ENCODE measurements around the gene PRICKLE4. TPM values are rescaled to one million over a fixed set of nuclear protein-coding genes. Genes with fewer than 3 reads are reported as not detected.

Gene PRICKLE4
- total RNA-seq, 1 donor from 2014 or later, result 15.5 TPM

DNA sequence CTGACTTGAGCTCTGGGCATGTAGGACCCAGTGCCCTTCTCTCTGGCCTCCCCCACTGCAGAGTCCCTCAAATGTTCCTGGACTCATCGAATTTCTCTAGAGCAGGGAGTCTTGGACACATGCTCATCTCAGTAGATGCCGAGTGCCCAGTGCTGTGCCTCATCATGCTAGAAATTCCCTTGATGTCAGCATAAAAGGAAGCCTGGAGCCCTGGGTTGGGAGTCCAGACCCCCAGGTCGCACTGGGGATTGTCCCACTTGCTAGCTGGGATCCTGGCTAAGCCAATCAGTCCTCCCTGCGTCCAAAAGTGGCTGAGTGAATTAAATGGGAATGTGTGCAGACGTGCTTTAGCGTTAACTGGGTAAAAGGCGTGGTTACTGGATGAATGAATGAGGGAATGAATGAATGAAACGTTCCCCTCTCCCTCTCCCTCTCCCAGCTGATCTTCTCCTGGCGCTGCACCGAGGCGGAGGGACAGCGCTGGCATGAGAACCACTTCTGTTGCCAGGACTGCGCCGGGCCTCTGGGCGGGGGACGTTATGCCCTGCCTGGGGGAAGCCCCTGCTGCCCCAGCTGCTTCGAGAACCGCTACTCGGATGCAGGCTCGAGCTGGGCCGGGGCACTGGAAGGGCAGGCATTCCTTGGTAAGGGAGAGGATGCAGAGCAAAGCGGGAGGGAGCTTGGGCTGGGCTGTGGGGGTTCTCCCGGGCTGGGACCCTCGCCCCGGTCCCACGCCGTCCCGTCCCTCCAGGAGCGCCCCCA, 5.3 kb downstream of the PRICKLE4 start:
- intact Hi-C loops (cut with DNase I), result loop anchor here (2.0 to 10.0 kb wide), 9 partner anchors 79 to 1839 kb away; partner anchors contain the start of genes CCND3, FOXP4, GTPBP2 and MRPS10
- peaks cover 17 to 18% of the 10 kb centered on the region in 2 donors for H3K4me1 ChIP-seq
- H3K27me3 ChIP-seq, result no peaks in the 10 kb centered on the region
- H3K4me3 ChIP-seq, result peak overlapping the region; percentile 75 to 79
- H3K36me3 ChIP-seq, result peaks cover 5 to 17% of the 10 kb centered on the region in 2 donors
- no peaks in the 10 kb centered on the region for H3K9me3 ChIP-seq
- DNase-seq (ENCODE audit: low spot score in 2 of 2), result no peak
- TF ChIP-seq, protein P1, sequence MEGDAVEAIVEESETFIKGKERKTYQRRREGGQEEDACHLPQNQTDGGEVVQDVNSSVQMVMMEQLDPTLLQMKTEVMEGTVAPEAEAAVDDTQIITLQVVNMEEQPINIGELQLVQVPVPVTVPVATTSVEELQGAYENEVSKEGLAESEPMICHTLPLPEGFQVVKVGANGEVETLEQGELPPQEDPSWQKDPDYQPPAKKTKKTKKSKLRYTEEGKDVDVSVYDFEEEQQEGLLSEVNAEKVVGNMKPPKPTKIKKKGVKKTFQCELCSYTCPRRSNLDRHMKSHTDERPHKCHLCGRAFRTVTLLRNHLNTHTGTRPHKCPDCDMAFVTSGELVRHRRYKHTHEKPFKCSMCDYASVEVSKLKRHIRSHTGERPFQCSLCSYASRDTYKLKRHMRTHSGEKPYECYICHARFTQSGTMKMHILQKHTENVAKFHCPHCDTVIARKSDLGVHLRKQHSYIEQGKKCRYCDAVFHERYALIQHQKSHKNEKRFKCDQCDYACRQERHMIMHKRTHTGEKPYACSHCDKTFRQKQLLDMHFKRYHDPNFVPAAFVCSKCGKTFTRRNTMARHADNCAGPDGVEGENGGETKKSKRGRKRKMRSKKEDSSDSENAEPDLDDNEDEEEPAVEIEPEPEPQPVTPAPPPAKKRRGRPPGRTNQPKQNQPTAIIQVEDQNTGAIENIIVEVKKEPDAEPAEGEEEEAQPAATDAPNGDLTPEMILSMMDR (IDR thresholded peaks at IDR 0.05), result no peak
- peak overlapping the region; percentile 71 to 92 for H3K27ac ChIP-seq

DNA sequence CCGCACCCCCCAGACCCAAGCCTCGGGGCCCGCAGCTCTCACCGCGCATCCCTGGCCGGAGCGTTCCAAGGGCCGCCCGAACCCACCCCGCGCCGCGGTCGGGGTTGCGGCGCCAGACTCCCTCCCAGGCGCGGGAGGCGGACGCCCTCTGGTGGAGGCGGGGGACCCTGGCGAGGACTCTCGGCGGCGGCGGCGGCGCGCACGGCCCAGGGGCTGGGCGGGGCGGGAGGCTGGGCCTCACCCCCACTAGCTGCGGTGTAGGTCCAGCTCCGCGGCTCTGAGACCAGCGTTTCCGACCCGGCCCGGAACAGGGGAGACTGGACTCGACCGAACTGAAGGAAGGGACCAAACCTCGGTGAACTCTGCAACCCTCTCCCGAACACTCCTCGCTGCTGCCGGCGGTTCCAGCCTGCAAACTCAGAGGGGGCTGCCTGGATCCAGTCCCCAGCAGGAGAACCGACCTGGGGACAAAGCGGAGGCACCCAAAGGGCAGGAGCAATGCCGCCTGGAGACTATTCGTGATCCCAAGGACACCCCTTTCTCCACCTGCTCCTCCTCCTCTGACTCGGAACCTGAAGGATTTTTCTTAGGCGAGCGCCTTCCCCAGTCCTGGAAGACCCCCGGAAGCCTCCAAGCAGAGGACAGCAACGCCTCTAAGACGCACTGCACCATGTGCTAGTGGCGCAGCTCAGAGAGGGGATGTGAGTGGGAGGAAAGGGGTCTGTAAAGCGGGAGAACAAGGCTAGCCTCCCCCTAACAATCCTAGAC, 6.1 kb downstream of the PRICKLE4 start:
- no peaks in the 10 kb centered on the region for H3K9me3 ChIP-seq
- peak overlapping the region; percentile 75 to 79 for H3K4me3 ChIP-seq
- intact Hi-C loops (cut with DNase I), result loop anchor here (1.0 to 10.0 kb wide), 12 partner anchors 51 to 1838 kb away; partner anchors contain the start of genes BYSL, CCND3, FOXP4 and GTPBP2
- peaks cover 12 to 13% of the 10 kb centered on the region in 2 donors for H3K4me1 ChIP-seq
- TF ChIP-seq, protein P1 (IDR thresholded peaks at IDR 0.05), result peak; percentile 80 to 94 (median 83)
- DNase-seq (ENCODE audit: low spot score in 2 of 2), result peak; percentile 45 to 94
- H3K27me3 ChIP-seq, result no peaks in the 10 kb centered on the region
- peak overlapping the region; percentile 87 to 92 for H3K27ac ChIP-seq
- peaks cover 5 to 18% of the 10 kb centered on the region in 2 donors for H3K36me3 ChIP-seq

DNA sequence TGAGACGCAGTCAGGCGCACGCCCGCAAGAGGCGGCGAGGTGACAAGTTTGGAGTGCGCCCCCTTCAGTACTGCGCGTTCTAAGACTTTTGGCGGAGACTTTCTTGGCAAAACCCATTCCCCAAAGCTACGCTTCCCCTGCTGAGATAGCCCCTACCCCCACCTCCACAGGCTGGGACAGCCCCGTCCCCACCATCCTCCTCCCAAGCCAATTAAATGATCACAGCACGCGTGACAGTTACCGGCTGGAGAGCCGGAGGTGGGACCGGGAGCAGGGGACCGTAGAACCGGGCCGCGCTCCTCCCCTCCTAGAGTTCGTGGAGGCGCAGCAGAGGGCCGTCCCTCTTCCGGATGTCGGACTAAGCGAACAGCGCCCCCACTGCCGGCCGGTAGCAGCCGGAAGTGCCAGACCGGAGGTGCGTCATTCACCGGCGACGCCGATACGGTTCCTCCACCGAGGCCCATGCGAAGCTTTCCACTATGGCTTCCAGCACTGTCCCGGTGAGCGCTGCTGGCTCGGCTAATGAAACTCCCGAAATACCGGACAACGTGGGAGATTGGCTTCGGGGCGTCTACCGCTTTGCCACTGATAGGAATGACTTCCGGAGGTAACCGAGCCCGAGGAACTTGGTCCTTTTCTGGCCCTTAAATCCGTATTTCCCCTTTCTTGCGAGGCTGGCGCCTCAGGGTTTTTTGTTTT, 6.8 kb downstream of the PRICKLE4 start, which contains the start of gene TOMM6:
Gene TOMM6 (plus strand): TSS at position 476 of the 699 bp plus-strand sequence. CDS start 4 bp downstream, at position 480.
- H3K9me3 ChIP-seq, result no peaks in the 10 kb centered on the region
- TF ChIP-seq, protein P1 (IDR thresholded peaks at IDR 0.05), result peak; percentile 86 to 91 (median 86)
- peak; percentile 73 to 97 for DNase-seq (ENCODE audit: low spot score in 2 of 2)
- H3K27me3 ChIP-seq, result no peaks in the 10 kb centered on the region
- H3K36me3 ChIP-seq, result peaks cover 5 to 25% of the 10 kb centered on the region in 2 donors
- intact Hi-C loops (cut with DNase I), result loop anchor here (1.0 to 10.0 kb wide), 12 partner anchors 52 to 1837 kb away; partner anchors contain the start of genes BYSL, CCND3, FOXP4 and GTPBP2
- H3K4me3 ChIP-seq, result peak within 1 kb of the TSS; percentile 75 to 79
- peaks cover 12 to 13% of the 10 kb centered on the region in 2 donors for H3K4me1 ChIP-seq
- H3K27ac ChIP-seq, result peak within 1 kb of the TSS; percentile 87 to 92

DNA sequence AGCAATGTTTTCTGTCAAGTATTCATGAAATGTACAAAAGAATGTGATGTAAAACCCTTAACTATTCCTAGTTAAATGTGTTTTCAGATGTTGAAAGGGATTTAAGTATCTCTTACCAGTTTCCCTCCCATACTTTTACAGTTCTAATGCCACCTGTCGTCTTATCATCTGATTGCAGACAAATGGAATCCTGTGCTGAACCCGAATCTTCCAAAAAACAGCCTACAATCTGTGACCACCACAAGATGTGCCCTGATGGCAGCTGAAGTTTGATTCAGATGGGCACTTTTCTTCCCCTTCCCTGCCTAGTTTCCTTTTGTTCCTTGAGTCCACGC, 8.8 kb downstream of the PRICKLE4 start:
- no peaks in the 10 kb centered on the region for H3K9me3 ChIP-seq
- H3K4me1 ChIP-seq, result peaks cover 12 to 13% of the 10 kb centered on the region in 2 donors
- DNase-seq (ENCODE audit: low spot score in 2 of 2), result no peak
- no peaks in the 10 kb centered on the region for H3K27me3 ChIP-seq
- H3K36me3 ChIP-seq, result peaks cover 5 to 30% of the 10 kb centered on the region in 2 donors
- TF ChIP-seq, protein P1 (IDR thresholded peaks at IDR 0.05), result no peak
- intact Hi-C loops (cut with DNase I), result loop anchor here (5.0 to 10.0 kb wide), 3 partner anchors 82 to 1835 kb away; partner anchors contain the start of genes GTPBP2 and UBR2
- H3K27ac ChIP-seq, result no peak overlapping the region
- H3K4me3 ChIP-seq, result no peak overlapping the region

DNA sequence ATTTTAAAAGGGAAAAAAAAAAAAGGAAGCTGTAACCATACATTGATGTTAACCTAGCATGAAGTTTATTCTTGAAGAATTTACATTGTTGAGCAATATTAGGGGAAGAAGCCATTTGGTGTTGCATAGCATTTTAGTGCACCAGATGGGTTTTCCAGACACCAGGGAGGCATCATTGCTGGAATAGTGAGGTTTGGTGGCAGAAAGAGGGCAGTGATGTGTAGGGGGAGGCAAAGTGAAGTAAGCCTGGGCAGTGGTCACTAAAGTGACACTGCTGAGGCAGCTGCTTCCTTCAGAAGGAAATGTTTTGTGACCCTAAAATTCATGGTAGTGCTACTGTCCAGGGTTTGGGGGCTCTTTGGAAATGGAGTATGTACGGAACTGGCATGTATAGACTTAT, 9.5 kb downstream of the PRICKLE4 start:
- peaks cover 12 to 13% of the 10 kb centered on the region in 2 donors for H3K4me1 ChIP-seq
- no peak overlapping the region for H3K27ac ChIP-seq
- intact Hi-C loops (cut with DNase I), result no loop called here
- H3K9me3 ChIP-seq, result no peaks in the 10 kb centered on the region
- H3K27me3 ChIP-seq, result no peaks in the 10 kb centered on the region
- TF ChIP-seq, protein P1 (IDR thresholded peaks at IDR 0.05), result no peak
- peaks cover 9 to 30% of the 10 kb centered on the region in 2 donors for H3K36me3 ChIP-seq
- DNase-seq (ENCODE audit: low spot score in 2 of 2), result no peak
- H3K4me3 ChIP-seq, result no peak overlapping the region

Measured in ascending aorta (tissue), 2 donors.